Stimulated activated CD4-positive, alpha-beta T cell treated with anti-CD3 and anti-CD28 coated beads, Interleukin-1b, Interleukin-23, amount 100 ng/mL, for 1 hour (primary cell): Measurements from ENCODE around the gene PVRIG.
"Not testable (repeated sequence)": the region's sequence is repeated elsewhere in the genome, so short reads cannot be mapped to it uniquely, and the experiment has no call there.

Experiments used
- DNase-seq, 2 donors: peaks; one replicate each; pipeline ENCODE4 v3.0.0-alpha.2; 2020; ENCODE audit warnings: low read depth in 2 of 2

The PVRIG gene

DNA sequence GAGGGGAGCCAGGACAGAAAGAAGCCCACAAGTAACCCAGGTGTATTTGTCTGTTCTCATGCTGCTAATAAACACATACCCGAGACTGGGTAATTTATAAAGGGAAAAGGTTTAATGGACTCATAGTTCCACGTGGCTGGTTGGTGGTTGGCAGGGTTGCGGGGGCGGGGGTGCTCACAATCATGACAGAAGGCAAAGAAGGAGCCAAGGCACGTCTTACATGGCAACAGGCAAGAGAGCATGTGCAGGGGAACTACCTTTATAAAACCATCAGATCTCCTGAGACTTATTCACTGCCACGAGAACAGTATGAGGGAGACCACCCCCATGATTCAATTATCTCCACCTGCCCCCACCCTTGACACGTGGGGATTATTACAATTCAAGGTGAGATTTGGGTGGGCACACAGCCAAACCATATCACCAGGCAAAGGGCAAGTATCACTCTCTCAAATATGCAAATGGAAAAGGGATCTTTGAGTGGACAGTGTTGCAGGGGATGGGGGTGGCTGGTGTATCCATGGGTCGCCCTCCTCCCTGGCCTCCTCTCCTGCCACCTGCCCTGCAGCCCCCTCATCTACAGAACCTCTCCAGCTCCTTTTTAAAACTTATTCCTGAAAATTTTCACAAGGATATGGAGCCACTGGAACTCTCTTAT lies 15.0 kb downstream of the PVRIG start:
- not testable (repeated sequence) for DNase-seq

DNA sequence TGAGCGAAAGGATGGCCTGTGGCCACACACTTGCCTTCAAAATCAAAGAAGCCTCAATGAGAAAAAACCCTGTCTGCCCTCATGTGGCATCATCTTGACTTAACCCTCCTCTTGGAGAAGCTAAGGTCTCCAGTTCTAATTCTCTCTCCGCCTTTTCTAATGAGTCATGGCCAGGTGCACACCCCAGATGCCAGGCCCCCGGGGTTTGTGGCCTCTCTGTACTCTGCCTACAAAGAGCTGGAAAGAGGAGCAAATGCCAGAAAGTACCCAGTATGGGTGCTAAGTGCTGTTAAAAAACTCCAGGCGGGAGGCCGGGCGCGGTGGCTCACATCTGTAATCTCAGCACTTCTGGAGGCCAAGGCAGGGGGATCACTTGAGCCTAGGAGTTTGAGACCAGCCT lies 20.2 kb downstream of the PVRIG start:
- DNase-seq = not testable (repeated sequence)

DNA sequence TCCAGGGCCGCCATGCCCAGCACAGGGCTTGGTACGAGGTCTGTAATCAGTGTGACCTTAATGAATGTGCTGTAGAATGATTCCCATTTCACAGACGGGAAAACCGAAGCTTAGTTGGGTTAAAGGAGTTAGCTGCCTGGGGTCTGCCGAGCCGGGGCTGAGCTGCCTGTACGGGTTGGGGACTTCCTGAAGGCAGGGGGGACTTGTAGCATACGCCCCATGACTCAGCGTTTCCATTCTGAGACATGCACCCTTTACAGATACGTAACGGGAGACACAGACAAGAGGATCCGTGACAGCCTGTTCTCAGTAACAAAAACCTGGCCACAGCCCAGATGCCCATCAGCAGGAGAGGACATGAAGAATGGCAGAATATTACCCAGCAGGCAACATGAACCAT lies 23.6 kb downstream of the PVRIG start:
- DNase-seq = peak in 1 of 2 donors; percentile 29

DNA sequence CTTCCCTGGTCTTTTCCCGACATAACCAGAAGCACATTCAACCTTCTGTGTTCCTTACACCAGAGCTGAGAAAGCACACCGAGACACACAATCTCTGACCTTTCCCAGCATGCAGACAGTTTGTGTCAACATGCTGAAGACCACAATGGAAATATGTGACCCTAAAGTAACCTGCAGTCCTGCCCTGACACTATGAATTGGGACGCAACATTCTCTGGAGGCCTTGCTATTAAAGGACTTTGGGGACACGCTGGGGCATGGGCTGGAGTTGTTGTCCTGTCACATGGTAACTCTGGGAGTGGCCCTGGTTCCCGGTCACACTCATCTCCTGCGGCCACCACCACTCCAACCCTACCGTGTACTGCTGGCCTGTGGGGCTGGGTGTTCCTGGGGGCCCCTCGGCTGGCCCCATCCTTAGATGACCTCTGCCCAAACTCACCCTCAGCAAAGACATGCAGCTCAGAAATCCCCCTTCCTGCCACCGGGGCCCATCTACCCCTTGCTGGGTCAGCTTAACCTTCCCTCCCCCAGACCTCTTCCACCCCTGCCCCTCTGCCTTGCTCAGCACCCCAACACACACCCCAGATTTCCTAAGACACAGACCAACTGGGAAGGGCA lies 25.3 kb downstream of the PVRIG start:
- not testable (repeated sequence) for DNase-seq

DNA sequence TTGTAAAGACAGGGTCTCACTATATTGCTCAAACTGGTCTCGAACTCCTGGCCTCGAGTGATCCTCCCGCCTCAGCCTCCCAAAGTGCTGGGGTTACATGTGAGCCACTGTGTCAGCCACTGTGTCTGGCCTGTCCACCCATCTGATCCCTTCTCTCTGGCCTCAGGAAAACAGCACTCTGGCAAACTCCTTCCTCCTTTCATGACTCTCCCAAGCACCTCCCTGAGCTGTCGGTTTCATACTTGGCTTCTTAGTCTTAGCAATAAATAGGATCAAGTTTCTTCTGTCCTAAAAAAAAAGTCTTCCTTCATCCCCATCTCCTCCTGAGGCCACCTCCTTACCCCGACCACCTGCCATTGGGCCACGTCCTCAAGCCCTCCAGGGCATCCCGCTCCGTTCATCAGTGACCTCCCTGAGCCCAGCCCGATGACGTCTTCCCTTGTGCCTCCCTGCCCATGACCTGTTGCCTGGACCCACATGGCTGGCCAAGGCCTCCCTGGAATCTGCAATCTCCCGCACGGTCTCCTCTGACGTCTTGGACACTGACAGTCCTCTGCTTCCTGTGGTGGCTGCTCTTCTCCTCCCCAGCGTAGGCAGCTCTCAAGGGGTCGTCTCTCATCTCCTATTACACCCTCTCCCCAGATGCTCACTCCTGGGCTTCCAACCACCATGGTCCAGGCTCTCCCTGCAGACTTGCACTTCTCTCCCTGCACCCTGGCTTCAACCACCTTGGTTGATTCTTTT lies 26.5 kb downstream of the PVRIG start:
- DNase-seq = not testable (repeated sequence)

DNA sequence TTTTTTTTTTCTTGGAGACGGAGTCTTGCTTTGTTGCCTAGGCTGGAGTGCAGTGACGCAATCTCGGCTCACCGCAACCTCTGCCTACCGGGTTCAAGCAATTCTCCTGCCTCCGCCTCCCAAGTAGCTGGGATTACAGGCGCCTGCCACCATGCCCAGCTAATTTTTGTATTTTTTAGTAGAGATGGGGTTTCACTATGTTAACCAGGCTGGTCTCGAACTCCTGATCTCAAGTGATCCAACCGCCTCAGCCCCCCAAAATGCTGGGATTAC lies 27.1 kb downstream of the PVRIG start:
- not testable (repeated sequence) for DNase-seq

DNA sequence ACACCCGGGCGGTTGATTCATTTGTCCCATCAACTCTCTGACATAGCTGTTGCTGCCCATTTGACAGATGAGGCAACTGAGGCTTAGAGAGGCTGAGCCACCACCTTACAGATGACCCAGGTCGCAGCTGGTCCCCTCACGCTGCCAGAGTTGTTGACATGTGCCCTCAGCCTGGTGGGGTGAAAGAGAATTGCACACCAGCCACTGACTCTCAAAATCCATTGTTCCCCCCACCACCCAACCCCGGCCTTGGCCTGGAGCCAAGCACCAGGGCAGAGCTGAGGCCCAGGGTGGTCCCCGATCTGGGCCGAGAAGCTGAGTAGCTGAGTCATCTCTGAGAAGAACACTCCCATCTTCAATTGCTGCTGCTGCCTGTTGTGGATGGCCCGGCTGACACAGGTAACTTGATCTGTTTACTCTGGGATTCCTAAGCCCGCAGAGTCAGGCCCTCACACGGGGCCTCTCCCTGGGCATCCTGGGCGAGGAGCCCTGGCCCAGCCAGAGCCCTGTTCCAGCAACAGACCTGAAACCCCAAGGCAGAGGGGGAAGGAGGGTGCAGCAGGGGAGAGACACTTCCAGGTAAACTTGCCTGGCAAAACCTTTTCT lies 27.5 kb downstream of the PVRIG start:
- DNase-seq = no peak

DNA sequence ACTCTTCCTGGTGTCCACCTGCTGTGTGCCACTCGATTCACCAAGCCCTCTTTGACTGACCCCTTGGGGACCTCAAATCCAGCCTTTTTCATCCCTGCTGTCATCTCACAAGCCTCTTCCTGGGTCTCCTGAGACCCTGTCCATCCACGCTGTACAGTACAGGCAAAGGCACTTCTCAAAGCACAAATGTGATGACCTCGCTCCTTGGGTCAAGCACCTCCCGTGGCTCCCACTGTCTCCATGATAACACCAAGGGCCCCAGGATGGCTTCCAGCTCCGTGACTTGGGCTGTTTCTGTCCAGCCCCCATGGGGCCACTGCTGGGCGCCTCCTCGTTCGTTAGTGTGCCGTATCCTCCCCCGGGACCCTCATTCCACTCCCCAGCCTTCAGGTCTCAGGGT lies 28.7 kb downstream of the PVRIG start:
- no peak for DNase-seq

DNA sequence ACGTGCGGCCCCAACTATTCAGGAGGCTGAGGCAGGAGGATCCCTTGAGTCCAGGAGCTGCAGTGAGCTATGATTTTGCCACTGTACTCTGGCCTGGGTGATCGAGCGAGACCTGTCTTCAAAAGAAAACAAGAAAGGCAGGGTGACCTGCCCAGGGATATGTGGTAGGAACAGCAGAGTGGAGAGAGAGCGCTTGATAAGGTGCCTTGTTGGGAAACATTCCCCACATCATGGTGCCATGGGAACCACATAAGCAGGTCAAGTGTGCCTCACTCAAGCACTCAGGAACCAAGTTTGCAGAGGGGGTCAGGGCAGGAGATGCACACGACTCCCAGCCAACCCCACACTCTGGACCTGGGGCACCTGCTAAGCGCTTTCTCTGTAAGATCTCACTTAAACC lies 37.3 kb downstream of the PVRIG start:
- no peak for DNase-seq

DNA sequence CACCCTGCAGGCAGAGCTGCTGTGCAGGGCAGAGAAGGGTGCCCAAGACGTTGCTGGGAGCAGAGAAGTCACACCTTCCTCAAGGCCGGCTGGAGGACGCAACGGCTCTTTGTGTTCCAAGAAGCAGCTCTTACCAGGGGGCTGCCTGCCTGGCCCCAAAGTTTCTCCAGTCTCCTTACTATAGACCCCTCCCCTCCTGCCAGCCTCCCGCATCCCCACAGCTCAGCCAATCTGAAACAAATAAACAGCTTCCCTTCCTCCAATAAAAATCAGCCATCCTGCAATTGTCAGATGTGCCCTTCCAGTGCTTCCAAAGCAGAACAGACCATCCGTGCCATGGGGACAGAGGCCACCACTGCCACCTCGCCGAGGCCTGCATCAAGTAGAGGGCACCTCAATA lies 40.2 kb downstream of the PVRIG start:
- not testable (repeated sequence) for DNase-seq

DNA sequence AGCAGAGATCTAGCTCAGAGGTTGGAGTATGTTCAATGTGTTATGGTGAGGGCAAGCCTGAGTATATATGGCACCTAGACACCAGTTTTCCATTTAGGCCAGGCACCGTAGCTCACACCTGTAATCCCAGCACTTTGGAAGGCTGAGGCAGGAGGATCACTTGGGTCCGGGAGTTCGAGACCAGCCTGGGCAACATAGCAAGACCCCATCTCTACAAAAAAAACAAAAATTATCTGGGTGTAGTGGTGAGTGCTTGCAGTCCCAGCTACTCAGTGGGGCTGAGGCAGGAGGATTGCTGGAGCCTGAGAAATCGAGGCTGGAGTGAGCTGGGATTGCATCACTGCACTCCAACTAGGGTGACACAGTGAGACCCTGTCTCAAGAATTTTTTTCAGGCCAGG lies 43.1 kb downstream of the PVRIG start:
- DNase-seq = not testable (repeated sequence)

DNA sequence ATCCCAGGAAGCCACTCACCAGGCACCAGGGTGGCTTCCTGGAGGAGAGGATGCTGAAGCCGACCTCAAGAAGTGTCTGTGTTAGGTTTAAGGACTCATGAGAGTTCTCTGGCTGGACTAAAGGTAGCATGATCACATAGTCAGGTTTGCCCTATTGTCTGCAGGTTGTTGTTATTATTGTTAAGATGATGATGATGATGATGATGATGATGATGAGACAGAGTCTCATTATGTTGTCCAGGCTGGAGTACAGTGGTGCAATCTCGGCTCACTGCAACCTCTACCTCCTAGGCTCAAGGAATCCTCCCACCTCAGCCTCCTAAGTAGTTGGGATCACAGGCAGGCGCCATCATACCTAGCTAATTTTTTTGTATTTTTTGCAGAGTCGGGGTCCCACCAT lies 44.5 kb downstream of the PVRIG start:
- not testable (repeated sequence) for DNase-seq

DNA sequence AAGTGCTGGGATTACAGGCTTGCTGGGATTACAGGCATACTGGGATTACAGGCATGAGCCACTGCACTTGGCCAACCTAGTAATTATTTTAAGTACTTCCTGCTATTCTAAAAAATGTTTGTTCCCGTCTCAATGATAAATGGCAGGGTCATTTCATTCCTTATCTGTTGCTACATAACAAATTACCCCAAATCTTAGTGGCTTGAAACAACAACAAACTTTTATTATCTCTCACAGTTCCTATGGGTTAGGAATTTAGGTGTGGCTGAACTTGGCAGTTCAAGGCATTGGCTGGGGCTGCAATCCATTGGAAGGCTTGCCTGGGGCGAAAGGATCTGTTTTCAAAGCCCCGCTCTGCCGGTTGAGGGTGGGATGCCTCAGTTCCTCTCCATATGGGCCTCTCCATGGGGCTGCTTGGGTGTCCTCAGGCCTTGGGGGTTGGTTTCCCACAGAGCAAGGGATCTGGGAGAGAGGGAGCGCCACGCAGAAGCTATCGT lies 45.0 kb downstream of the PVRIG start:
- not testable (repeated sequence) for DNase-seq

DNA sequence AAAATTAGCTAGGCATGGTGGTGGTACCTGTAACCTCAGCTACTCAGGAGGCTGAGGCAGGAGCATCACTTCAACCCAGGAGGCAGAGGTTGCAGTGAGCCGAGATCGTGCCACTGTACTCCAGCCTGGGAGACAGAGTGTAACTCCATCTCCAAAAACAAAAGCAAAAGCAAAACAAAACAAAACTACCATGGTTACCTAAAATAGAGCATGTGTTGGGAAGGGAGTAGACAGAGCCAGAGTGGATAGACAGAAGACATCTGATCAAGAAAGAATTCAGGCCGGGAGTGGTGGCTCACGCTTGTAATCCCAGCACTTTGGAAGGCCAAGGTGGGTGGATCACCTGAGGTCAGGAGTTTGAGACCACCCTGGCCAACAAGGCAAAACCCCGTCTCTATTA lies 46.1 kb downstream of the PVRIG start:
- not testable (repeated sequence) for DNase-seq

DNA sequence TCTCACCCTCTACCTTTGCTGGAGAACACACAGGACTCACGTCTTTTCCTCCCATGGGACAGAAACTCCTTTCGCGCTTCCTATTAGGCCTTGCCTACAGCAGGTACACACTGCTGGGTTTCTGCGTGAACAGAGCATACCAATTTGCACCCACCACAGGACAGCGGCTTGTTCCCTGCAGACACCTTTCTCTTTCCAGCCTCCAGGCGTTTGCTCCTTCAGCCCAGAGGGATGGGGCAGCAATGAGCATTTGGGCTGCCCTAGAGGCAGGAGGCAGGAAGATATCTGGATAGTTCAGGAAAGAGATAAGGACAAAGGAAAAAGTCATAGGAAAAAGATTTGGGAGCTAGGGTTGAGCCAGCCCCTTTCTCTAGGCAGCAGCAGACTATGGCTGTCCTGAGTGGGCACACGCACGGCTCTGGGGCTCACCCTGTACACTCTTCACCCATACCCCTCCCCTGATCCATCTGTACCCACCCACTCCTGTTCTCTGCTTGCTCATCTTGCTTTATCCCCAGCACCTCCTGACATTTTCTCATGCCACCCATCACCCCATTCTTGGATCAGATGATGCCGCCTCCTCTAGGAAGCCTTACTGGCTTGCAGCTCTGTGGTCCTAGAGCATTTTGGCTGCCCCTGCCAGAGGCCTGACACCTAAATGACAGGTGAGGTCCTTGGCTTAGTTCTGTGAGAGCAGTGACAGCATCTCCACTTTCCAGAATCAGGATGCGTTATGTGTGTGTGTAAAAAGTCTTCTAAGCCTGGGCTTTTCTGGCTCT lies 47.0 kb downstream of the PVRIG start:
- DNase-seq = no peak

DNA sequence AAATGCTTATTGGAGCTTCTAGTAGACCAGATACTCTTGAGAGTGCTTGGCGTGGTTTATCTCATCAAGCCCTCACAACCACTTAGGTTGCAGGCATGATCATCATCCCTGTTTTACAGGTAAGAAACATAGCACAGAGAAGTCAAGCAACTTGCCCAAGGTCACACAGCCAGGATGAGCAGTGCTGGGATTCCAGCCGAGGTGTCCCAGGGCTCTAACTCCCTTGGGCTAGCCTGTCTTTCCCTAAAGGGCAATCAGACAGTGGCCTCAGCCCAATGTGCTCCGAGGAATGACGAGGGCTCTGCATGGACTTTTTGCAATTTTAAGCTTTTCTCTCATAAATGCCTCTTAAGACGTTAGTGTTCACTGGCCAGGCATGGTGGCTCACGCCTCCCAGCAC lies 47.9 kb downstream of the PVRIG start:
- no peak for DNase-seq

DNA sequence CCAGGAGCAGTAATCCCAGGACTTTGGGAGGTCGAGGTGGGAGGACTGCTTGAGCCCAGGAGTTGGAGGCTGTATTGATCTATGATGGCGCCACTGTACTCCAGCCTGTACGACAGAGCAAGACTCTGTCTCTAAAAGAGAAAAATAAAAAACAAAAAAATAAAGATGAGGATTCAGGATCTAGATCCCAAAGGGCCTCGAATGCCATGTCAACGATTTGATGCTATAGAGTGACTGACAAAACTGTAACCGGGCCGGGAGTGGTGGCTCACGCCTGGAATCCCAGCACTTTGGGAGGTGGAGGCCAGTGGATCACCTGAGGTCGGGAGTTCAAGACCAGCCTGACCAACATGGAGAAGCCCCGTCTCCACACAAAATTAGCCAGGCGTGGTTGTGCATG lies 49.1 kb downstream of the PVRIG start:
- DNase-seq = not testable (repeated sequence)

DNA sequence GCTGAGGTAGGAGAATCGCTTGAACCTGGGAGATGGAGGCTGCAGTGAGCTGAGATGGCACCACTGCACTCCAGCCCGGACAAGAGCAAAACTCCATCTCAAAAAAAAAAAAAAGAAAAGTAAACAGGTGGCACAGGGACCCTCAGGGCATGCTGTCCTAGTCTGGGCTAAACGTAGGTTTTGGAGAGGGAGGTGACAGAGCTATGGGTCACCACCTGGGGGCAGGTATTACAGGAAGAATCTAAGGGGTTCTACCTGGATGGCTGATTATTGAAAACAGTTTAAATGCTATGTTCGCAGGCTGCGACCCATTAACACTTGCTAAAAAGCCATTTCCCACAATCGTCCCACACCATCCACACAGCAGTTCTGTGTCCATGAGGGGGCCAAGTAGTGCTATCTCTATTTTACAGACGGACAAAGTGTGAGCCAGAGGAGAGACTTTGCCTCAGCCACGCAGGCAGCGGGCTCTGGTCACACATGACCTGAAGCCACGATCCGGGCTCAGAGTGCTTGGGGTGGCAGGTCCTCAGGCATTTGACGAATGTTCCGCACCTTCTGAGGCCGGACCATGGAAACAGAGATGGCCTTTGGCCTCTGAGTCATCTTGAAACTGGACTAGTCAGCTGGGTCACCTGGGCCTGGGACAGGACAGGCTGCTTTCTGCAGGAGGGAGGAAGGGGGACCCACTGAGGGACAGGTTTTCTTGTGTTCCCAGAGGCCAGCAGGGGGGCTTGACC lies 49.7 kb downstream of the PVRIG start:
- not testable (repeated sequence) for DNase-seq

DNA sequence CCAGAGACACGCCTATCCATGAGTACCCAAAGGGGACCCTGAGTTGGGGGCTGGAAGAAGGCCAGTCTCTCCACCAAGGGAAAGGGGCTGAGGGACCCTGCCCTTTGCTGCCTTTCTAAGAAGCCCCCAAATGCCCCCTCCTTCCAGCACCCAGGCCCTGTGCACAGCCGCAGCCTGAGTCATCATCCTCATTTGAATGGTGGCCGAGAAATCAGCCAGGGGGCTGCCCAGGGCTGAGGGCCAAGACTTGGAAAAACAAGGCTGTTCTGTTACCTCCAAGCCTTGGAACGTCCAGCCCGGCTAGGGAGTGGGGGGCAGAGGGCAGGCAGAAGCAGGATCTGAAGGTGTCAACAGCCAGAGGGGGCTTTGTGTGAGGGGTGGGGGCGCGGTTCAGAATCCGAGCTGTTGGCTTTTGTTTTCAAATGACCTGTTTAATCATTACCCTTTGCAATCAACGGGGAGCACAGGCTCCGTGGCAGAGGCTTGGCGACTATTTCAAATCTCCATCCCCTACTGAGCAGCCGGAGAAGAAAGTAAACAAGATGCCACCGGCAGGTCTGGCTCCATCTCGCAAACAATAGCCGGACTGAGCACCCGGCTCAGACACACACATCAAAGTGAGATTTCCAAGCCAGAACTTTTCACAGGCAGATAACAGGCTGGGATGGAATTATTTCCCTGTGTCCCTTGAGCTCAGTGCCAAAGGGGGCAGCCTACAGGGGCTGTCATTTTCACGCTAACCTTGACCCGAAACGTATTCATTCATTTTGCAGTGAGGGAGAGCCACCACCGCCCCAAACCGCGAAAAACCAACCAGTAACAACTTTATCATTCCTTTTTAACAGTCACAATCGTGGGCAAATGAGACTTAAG lies 50.5 kb downstream of the PVRIG start:
- DNase-seq = not testable (repeated sequence)
